GM13977 (cell line): ENCODE data around the gene QRICH1.

Source experiments
- DNase-seq: peaks from one replicate; pipeline ENCODE4 v3.0.0; 2012; ENCODE audit warnings: low spot score
- CTCF ChIP-seq: IDR thresholded peaks from 2 replicates; pipeline ENCODE4 v1.5.1; 2012; ENCODE audit warnings: mild to moderate bottlenecking, control low read depth; ENCODE audit not compliant: insufficient read depth; ENCODE audit errors: extremely low read depth, missing control alignments
- in situ Hi-C: fragments of 300-500 bp; cut with MboI; formaldehyde crosslinking; loops from one replicate; pipeline ENCODE4 v1.12.0; 2022; ENCODE audit warnings: low sequenced_read_pairs, low pct_unique_long_range_greater_than_20kb, mixed read lengths, inconsistent platforms; ENCODE audit not compliant: unreplicated experiment

Gene QRICH1

GRCh38 chr3:49016414-49017228 is 77.2 kb downstream of the QRICH1 start:
- no peak for TF ChIP-seq CTCF
- no peak for DNase-seq
- in situ Hi-C loops: no loop called here

- no peak for DNase-seq
- in situ Hi-C loops: no loop called here
- no peak for TF ChIP-seq CTCF
Measured at GRCh38 chr3:49015765-49016164, 78.1 kb downstream of the QRICH1 start.

GRCh38 chr3:49015072-49015471 is 78.8 kb downstream of the QRICH1 start:
- in situ Hi-C loops: no loop called here
- no peak for DNase-seq
- no peak for TF ChIP-seq CTCF

GRCh38 chr3:49013738-49014660 is 79.9 kb downstream of the QRICH1 start:
- peak; percentile 71 for TF ChIP-seq CTCF
- peak; percentile 56 for DNase-seq
- in situ Hi-C loops: no loop called here

- TF ChIP-seq CTCF: no peak
- in situ Hi-C loops: no loop called here
Measured at GRCh38 chr3:49013113-49013737, 80.6 kb downstream of the QRICH1 start.

GRCh38 chr3:49012441-49013017 is 81.3 kb downstream of the QRICH1 start:
- TF ChIP-seq CTCF: no peak
- in situ Hi-C loops: no loop called here
- no peak for DNase-seq

More at GRCh38 chr3:49013113-49013737, 80.6 kb downstream of the QRICH1 start:
- DNase-seq: no peak
